GM18526 (cell line): ENCODE data around the gene IFT52.

Experiments used
- POLR2A ChIP-seq: IDR thresholded peaks from 3 replicates; pipeline ENCODE4 v1.6.1; 2011; ENCODE audit not compliant: insufficient read length; ENCODE audit errors: extremely low read depth

IFT52 gene

GRCh38 chr20:43563991-43564390 is 26.7 kb upstream of the IFT52 start:
- TF ChIP-seq POLR2A = no peak

GRCh38 chr20:43564455-43564854 is 26.3 kb upstream of the IFT52 start:
- no peak for TF ChIP-seq POLR2A

- no peak for TF ChIP-seq POLR2A
These were observed 25.6 kb upstream of the IFT52 start for GRCh38 chr20:43564993-43565757.

- TF ChIP-seq POLR2A = no peak
These were observed 25.0 kb upstream of the IFT52 start for GRCh38 chr20:43565758-43566104.

GRCh38 chr20:43567477-43567876 is 23.3 kb upstream of the IFT52 start:
- TF ChIP-seq POLR2A = no peak

- TF ChIP-seq POLR2A = no peak
These were observed 22.0 kb upstream of the IFT52 start for GRCh38 chr20:43568706-43569105.

GRCh38 chr20:43569282-43569681 is 21.5 kb upstream of the IFT52 start:
- TF ChIP-seq POLR2A = no peak

- no peak for TF ChIP-seq POLR2A
These were observed 20.2 kb upstream of the IFT52 start for GRCh38 chr20:43570496-43570895.

- no peak for TF ChIP-seq POLR2A
These were observed 19.4 kb upstream of the IFT52 start for GRCh38 chr20:43571310-43571709.

GRCh38 chr20:43571771-43572170 is 19.0 kb upstream of the IFT52 start:
- no peak for TF ChIP-seq POLR2A

- no peak for TF ChIP-seq POLR2A
These were observed 17.8 kb upstream of the IFT52 start for GRCh38 chr20:43572891-43573290.

- no peak for TF ChIP-seq POLR2A
These were observed 14.6 kb upstream of the IFT52 start for GRCh38 chr20:43576108-43576507.

- no peak for TF ChIP-seq POLR2A
These were observed 10.6 kb upstream of the IFT52 start for GRCh38 chr20:43579861-43580793.

GRCh38 chr20:43583133-43583864 is 7.4 kb upstream of the IFT52 start:
- TF ChIP-seq POLR2A = no peak

- no peak for TF ChIP-seq POLR2A
These were observed 6.7 kb upstream of the IFT52 start for GRCh38 chr20:43583982-43584432.

GRCh38 chr20:43584448-43585136 is 6.1 kb upstream of the IFT52 start:
- no peak for TF ChIP-seq POLR2A

GRCh38 chr20:43586641-43587040 is 4.1 kb upstream of the IFT52 start:
- TF ChIP-seq POLR2A = no peak
